ENCODE measurements around the gene RAB23. TPM values are rescaled to one million over a fixed set of nuclear protein-coding genes. Genes with fewer than 3 reads are reported as not detected.

RAB23 gene
- polyA plus RNA-seq, 3 donors, result 0.16 to 0.46 (median 0.25) TPM

DNA sequence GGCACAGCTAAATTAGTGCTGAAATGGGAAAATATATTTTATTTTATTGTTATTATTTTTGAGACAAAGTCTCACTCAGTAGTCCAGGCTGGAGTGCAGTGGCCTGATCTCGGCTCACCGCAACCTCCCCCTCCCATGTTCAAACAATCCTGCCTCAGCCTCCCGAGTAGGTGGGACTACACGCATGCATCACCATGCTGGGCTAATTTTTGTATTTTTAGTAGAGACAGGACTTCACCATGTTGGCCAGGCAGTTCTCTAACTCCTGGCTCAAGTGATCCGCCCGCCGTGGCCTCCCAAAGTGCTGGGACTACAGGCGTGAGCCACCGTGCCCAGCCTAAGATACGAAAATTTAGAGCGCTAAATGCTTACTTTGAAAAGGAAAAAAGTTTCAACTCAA, 4.8 kb downstream of the RAB23 start:
- H3K4me3 ChIP-seq (replicated peaks in 1 of 3; ENCODE audit: low read depth in 2 of 3, low read length in 3 of 3), result no peak overlapping the region
- H3K36me3 Mint-ChIP-seq, result no peaks in the 10 kb centered on the region
- peaks cover 2 to 6% (median 5%) of the 10 kb centered on the region in 7 donors for H3K9me3 Mint-ChIP-seq
- WGBS (ENCODE audit: insufficient coverage), result 96% methylated on average over 4 of the region's 11 CpGs
- no peak overlapping the region for H3K4me3 Mint-ChIP-seq
- H3K4me1 Mint-ChIP-seq, result peaks cover 13% of the 10 kb centered on the region
- H3K27me3 Mint-ChIP-seq (ENCODE audit: low read depth in 3 of 3), result peaks cover 5 to 17% (median 10%) of the 10 kb centered on the region in 3 donors
- peaks cover 6 to 11% of the 10 kb centered on the region in 2 donors for H3K4me1 ChIP-seq (ENCODE audit: control insufficient read depth in 1 of 2, insufficient read depth in 2 of 2, low read length in 2 of 2)
- TF ChIP-seq, protein P1, sequence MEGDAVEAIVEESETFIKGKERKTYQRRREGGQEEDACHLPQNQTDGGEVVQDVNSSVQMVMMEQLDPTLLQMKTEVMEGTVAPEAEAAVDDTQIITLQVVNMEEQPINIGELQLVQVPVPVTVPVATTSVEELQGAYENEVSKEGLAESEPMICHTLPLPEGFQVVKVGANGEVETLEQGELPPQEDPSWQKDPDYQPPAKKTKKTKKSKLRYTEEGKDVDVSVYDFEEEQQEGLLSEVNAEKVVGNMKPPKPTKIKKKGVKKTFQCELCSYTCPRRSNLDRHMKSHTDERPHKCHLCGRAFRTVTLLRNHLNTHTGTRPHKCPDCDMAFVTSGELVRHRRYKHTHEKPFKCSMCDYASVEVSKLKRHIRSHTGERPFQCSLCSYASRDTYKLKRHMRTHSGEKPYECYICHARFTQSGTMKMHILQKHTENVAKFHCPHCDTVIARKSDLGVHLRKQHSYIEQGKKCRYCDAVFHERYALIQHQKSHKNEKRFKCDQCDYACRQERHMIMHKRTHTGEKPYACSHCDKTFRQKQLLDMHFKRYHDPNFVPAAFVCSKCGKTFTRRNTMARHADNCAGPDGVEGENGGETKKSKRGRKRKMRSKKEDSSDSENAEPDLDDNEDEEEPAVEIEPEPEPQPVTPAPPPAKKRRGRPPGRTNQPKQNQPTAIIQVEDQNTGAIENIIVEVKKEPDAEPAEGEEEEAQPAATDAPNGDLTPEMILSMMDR (IDR thresholded peaks at IDR 0.05), result no peak
- no peak overlapping the region for H2AFZ ChIP-seq (ENCODE audit: insufficient read depth, low read depth, low read length, poor library complexity, severe bottlenecking)
- no peaks in the 10 kb centered on the region for H3K36me3 ChIP-seq (replicated peaks in 1 of 2; ENCODE audit: control insufficient read depth in 1 of 2, insufficient read depth in 2 of 2, low read length in 2 of 2)
- no peak for DNase-seq
- H3K79me2 ChIP-seq (ENCODE audit: insufficient read depth, low read length), result no peaks in the 10 kb centered on the region
- no peak overlapping the region for H3K4me2 ChIP-seq (replicated peaks; ENCODE audit: extremely low read depth, low read length, poor library complexity, severe bottlenecking)
- H3K27ac ChIP-seq (ENCODE audit: low read depth in 1 of 2, low read length in 2 of 2), result no peak overlapping the region
- H3K9ac ChIP-seq (ENCODE audit: insufficient read depth, low read length, poor library complexity, severe bottlenecking), result no peak overlapping the region
- intact Hi-C loops (cut with micrococcal nuclease), result no loop called here
- no peaks in the 10 kb centered on the region for H3K9me3 ChIP-seq (replicated peaks in 1 of 2; ENCODE audit: control insufficient read depth in 1 of 2, insufficient read depth in 1 of 2, low read length in 2 of 2)
- H3K27me3 ChIP-seq (ENCODE audit: control insufficient read depth in 2 of 2, insufficient read depth in 2 of 2, low read length in 2 of 2), result peaks cover 5 to 7% of the 10 kb centered on the region in 2 donors
- H4K20me1 ChIP-seq (ENCODE audit: insufficient read depth, low read length), result no peaks in the 10 kb centered on the region
- no peak overlapping the region for H3K27ac Mint-ChIP-seq

DNA sequence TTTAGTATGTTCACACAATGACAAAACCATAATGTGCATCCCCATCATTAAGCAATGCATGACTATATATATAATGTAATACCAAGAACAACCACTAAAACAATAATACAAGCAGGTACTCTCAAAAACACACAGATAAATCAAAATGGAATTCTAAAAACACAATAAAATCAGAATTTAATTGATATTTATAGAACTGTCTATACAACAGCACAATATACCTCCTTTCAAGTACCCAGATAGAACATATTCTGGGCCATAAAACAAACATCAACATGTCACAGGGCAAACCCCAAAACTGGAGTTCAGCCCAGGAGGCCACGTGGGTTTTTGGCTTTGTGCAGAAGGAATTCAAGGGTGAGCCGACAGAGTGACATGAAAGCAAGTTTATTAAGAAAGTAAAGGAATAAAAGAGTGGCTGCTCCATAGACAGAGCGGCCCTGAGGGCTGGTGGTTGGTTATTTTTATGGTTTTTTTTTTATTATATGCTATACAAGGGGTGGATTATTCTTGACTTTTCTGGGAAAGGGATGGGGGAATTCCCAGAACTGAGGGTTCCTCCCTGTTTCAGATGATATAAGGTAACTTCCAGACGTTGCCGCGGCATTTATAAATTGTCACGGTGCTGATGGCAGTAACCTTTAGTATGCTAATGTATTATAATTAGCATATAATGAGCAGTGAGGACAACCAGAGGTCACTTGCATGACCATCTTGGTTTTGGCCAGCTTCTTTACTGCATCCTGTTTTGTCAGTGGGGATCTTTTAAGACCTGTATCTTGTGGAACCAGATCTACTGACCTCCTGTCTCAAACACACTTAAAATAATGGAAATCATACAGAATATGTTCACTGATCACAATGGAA, 5.6 kb downstream of the RAB23 start:
- Histone ChIP-seq H3K4me2 (replicated peaks; ENCODE audit: extremely low read depth, low read length, poor library complexity, severe bottlenecking) (no peak overlapping the region), H3K27ac (ENCODE audit: low read depth in 1 of 2, low read length in 2 of 2) (no peak overlapping the region), H3K4me3 (replicated peaks in 1 of 3; ENCODE audit: low read depth in 2 of 3, low read length in 3 of 3) (no peak overlapping the region), H2AFZ (ENCODE audit: insufficient read depth, low read depth, low read length, poor library complexity, severe bottlenecking) (no peak overlapping the region), H3K9ac (ENCODE audit: insufficient read depth, low read length, poor library complexity, severe bottlenecking) (no peak overlapping the region), H3K36me3 (replicated peaks in 1 of 2; ENCODE audit: control insufficient read depth in 1 of 2, insufficient read depth in 2 of 2, low read length in 2 of 2) (no peaks in the 10 kb centered on the region), H4K20me1 (ENCODE audit: insufficient read depth, low read length) (no peaks in the 10 kb centered on the region), H3K27me3 (ENCODE audit: control insufficient read depth in 2 of 2, insufficient read depth in 2 of 2, low read length in 2 of 2) (peaks cover 5 to 7% of the 10 kb centered on the region in 2 donors), H3K9me3 (replicated peaks in 1 of 2; ENCODE audit: control insufficient read depth in 1 of 2, insufficient read depth in 1 of 2, low read length in 2 of 2) (no peaks in the 10 kb centered on the region), H3K4me1 (ENCODE audit: control insufficient read depth in 1 of 2, insufficient read depth in 2 of 2, low read length in 2 of 2) (peaks cover 5% of the 10 kb centered on the region in 2 donors), H3K79me2 (ENCODE audit: insufficient read depth, low read length) (no peaks in the 10 kb centered on the region)
- TF ChIP-seq, protein P1 (IDR thresholded peaks at IDR 0.05), result peak; percentile 28
- no peak for DNase-seq
- H3K4me3 Mint-ChIP-seq, result no peak overlapping the region
- H3K9me3 Mint-ChIP-seq, result peaks cover 2 to 6% (median 5%) of the 10 kb centered on the region in 7 donors
- 100% methylated on average over 1 of the region's 7 CpGs for WGBS (ENCODE audit: insufficient coverage)
- intact Hi-C loops (cut with micrococcal nuclease), result no loop called here
- H3K4me1 Mint-ChIP-seq, result peaks cover 9% of the 10 kb centered on the region
- no peak overlapping the region for H3K27ac Mint-ChIP-seq
- peaks cover 4 to 13% (median 9%) of the 10 kb centered on the region in 3 donors for H3K27me3 Mint-ChIP-seq (ENCODE audit: low read depth in 3 of 3)
- no peaks in the 10 kb centered on the region for H3K36me3 Mint-ChIP-seq

Measured in CD14-positive monocyte (primary cell).